LHCN-M2 (cell line): ENCODE results near the gene OSBPL5. TPM values are rescaled to one million over a fixed set of nuclear protein-coding genes. Genes with fewer than 3 reads are reported as not detected.

Source experiments
- DNase-seq: peaks from one replicate; pipeline ENCODE4 v3.0.0-alpha.2; 2012; ENCODE audit warnings: low read depth
- total RNA-seq: library from RNA; depleted of rRNA; stranded (reverse); fragments of >200 nt; gene quantifications from 2 replicates; pipeline ENCODE4 v1.2.3, GENCODE V29; 2014

The OSBPL5 gene
- total RNA-seq, 1 experiment from 2014 or later, result 25.0 TPM

- no peak for DNase-seq
These were observed 59.9 kb downstream of the OSBPL5 start for GRCh38 chr11:3104961-3105790.

GRCh38 chr11:3104051-3104714, 60.9 kb downstream of the OSBPL5 start:
- no peak for DNase-seq

- DNase-seq, result no peak
These were observed 62.0 kb downstream of the OSBPL5 start for GRCh38 chr11:3103076-3103475.

- no peak for DNase-seq
These were observed 62.5 kb downstream of the OSBPL5 start for GRCh38 chr11:3102641-3102921.

- no peak for DNase-seq
These were observed 63.0 kb downstream of the OSBPL5 start for GRCh38 chr11:3101921-3102640.

GRCh38 chr11:3099178-3099577, 65.9 kb downstream of the OSBPL5 start:
- no peak for DNase-seq

- DNase-seq, result no peak
These were observed 68.1 kb downstream of the OSBPL5 start for GRCh38 chr11:3096909-3097530.

- DNase-seq, result peak; percentile 64
These were observed 69.3 kb downstream of the OSBPL5 start for GRCh38 chr11:3095712-3096361.

- DNase-seq, result no peak
These were observed 70.8 kb downstream of the OSBPL5 start for GRCh38 chr11:3094223-3094824.

- DNase-seq, result no peak
These were observed 71.6 kb downstream of the OSBPL5 start for GRCh38 chr11:3093281-3094191.

GRCh38 chr11:3092603-3093141, 72.4 kb downstream of the OSBPL5 start:
- no peak for DNase-seq

GRCh38 chr11:3091846-3092602, 73.1 kb downstream of the OSBPL5 start:
- no peak for DNase-seq

GRCh38 chr11:3091081-3091845, 73.8 kb downstream of the OSBPL5 start:
- no peak for DNase-seq

- no peak for DNase-seq
These were observed 74.8 kb downstream of the OSBPL5 start for GRCh38 chr11:3090096-3090901.

GRCh38 chr11:3089236-3090061, 75.7 kb downstream of the OSBPL5 start:
- no peak for DNase-seq

GRCh38 chr11:3088806-3089205, 76.3 kb downstream of the OSBPL5 start:
- DNase-seq, result no peak
